HG03439 (cell line): ENCODE results near the gene ZNHIT6.
"Not testable (repeated sequence)": the region's sequence is repeated elsewhere in the genome, so short reads cannot be mapped to it uniquely, and the experiment has no call there.

Experiments
- ATAC-seq: cut with Tn5 transposase; IDR thresholded peaks from one replicate; pipeline ENCODE4 v1.9.1; 2021; ENCODE audit warnings: mild to moderate bottlenecking, moderate library complexity; ENCODE audit not compliant: unreplicated experiment

ZNHIT6 gene

DNA sequence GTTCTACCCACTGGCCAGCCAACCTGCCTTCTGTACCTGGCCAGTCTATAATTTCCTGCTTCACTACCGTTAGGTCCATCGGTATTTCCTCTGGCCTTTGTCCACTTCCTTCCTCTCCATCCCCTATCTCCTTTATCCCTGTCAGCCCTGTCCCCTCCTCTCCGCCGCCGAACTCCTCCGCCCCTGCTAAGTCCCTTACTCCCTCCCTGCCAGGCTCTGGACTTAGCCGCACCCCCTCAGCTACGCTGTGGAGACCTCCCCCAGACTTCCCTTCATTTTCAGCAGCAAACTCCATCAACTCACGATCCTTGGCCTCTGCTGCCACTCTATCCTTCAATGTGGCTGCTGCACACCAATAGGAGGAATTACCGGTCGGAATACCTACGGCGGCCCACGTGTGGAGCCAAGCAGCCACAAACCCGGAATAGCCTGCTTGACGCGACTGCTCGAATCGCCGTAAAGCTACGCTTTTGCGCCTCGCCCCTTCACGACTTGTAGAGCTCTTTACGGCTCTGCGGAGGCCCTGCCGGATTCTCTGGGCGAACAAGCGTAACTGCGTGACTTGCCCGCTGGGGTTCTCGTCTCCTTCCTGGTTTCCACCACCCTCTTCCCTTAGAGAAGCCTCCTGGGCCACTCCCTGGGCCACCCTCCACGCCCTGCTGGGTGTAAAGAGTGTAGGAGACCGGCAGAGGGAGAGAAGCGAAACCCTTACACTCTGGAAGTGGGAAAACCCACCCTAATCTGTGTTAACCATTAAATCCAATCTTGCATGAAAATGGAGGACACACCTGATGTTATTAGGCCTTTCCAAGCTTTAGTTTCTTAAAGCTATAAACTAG lies at the start of gene ZNHIT6:
ZNHIT6 (minus strand) TSS at position 444 of the 839 bp plus-strand sequence; CDS start at position 295, 149 bp downstream.
- ATAC-seq, result peak; percentile 92

DNA sequence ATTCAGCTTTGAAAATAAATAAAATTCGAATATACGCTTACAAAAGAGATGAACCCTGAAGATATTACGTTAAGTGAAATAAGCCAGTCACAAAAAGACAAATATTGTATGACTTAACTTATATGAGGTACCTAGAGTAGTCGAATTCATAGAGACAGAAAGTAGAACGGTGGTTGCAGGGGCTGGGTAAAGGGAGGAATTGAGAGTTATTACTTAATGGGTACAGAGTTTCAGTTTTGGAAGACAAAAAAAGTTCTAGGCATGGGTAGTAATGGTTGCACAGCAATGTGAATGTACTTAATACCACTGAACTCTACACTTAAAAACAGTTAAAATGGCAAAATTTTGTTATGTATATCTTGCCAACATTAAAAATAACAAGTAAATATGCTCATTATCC lies 48.6 kb upstream of the ZNHIT6 start:
- ATAC-seq, result no peak

- ATAC-seq, result no peak
Observed at GRCh38 chr1:85748120-85748519, 39.9 kb upstream of the ZNHIT6 start.

- ATAC-seq, result no peak
Observed at GRCh38 chr1:85746777-85747176, 38.5 kb upstream of the ZNHIT6 start.

- no peak for ATAC-seq
Observed at GRCh38 chr1:85743814-85744213, 35.6 kb upstream of the ZNHIT6 start.

GRCh38 chr1:85734931-85735330 lies 26.7 kb upstream of the ZNHIT6 start:
- no peak for ATAC-seq

GRCh38 chr1:85718678-85719340 lies 10.6 kb upstream of the ZNHIT6 start:
- ATAC-seq, result no peak

DNA sequence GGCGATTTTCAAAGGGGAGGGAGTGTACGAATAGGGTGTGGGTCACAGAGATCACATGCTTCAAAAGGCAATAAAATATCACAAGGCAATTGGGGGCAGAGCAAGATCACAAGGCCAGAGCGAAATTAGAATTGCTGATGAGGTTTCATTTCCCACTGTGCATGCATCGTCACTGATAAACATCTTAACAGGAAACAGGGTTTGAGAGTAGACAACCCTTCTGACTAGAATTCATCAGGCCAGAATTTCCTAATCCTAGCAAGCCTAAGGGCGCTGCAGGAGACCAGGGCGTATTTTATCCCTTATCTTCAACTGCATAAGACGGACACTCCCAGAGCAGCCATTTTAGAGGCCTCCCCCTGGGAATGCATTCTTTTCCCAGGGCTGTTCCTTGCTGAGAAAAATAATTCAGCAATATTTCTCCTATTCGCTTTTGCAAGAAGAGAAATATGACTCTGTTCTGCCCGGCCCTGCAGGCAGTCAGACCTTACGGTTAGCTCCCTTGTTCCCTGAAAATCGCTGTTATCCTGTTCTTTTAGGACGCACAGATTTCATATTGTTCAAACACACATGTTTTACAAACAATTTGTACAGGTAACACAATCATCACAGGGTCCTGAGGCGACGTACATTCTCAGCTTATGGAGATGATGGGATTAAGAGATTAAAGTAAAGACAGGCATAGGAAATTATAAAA lies 6.3 kb upstream of the ZNHIT6 start:
- not testable (repeated sequence) for ATAC-seq

GRCh38 chr1:85708829-85709227 lies 595 bp upstream of the ZNHIT6 start:
- ATAC-seq, result no peak

DNA sequence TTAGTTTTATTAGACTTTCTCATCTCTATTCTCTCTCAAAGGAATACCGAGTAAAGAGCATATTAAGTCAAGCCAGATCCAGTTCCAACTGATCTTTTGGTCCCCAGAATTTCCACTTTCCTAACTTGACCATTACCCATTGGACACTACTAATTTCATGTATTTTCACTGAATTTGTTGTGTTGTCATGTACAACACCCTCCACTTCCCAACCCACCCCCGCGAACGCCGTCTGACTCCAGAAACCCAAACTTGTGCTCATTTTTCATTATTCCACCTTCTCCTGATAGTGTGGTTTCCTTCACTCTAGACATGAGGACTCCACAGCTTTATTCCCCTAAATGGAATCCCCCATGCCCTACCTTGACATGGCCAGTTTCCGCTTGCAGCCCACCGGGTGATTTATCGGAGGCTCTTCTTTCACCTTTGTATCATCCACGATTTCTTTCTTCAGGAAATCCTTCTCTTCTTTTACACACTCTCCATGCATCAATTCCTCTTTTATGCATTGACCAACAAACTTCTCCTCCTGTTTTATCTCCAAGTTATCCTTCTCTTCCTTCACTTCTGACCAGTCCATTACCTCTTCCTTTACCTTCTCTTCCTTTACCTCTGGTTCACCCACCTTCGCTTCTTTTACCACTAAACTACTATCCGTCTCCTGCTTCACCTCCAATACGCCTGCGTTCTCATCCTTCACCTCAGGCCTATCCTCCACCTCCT lies 805 bp downstream of the ZNHIT6 start:
- ATAC-seq, result no peak

DNA sequence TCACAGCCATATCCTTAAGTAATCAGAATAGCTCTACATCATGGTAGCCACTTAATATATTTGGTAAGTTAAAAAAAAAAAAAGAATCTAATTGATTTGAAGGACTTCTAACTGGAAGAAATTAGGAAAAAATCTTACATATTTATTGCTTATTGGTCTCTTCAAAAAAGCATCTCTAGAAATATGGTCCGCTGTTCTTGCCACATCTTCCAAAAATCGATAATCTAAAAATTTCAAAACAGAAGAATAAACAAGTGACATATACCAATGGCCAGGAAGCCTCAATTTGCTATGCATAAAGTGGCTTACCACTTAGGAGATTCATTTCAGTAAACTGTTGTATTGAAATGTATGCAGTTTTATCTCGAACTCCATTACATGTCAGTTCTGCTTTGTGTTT lies 2.3 kb downstream of the ZNHIT6 start:
- no peak for ATAC-seq

DNA sequence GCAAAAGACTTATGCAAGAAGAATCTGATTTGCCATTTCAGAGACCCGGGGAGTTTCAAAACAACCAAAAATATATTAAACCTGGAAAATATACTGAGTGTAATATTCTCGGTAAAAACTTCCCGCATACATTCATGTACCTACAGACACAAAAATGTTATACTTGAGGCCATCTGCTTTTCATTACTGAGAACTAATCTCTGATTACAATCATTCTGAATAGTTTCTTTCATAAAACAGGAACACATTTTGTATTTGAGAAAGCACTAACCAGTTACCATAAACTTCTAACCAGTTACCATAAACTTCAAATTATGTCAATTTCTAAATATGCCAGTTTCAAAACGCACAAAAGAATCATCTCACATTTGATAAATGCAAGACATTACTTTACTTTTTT lies 7.8 kb downstream of the ZNHIT6 start:
- ATAC-seq, result no peak

- ATAC-seq, result no peak
Observed at GRCh38 chr1:85697895-85698294, 10.3 kb downstream of the ZNHIT6 start.

DNA sequence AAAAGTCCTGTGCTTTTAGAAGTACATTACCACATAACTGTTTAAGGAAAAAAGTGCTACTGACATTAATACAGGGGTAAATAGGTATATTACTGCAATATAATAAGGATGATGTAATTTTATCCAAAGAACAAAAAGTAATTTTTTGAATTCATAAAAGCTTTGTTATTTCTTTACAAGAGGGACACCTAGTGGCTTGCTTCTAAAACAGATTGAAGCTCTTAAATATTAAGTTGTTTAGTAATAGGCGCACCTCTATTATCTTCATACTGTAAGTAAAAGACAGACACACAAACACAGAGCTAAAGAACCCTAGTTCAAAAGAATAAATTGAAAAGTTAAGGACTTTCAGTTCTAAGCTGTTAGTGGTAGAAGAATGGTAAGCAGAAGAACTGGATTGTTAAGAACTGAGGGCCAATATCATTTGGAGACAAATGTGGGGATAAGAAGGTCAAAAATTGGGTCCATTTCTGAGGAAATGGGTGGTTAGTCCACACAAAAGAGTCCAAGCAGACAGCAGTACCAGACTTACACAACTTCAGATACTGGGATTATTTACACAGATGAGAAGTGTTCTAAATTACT lies 15.4 kb downstream of the ZNHIT6 start:
- ATAC-seq, result no peak

DNA sequence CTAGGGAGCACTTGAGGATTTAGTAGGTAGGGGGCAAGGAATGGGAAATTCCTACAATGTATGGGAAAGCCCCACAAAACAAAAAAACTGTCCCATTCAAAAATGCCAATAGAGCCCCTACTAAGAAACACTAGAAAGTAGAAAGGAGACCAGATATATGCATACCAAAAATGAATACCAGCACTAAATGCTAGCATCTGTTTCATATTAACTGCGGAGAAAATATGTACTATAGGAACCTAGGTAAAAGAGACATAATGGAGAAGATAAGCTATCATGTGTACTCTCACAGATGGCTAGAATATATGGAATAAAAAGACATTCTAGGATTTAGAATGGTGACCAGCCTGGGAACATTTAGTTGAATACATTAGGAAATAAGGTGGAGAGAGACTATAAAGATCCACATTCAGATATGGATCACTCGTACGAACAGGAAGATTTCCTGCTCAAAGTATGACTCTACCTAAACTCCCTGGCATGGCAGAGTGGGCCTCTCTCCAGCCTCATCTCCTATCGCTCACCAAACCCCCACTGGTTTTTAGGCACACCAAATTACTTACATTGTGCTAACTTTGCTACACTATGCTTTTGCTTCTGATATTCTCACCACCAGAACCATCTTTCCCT lies 18.3 kb downstream of the ZNHIT6 start:
- no peak for ATAC-seq

DNA sequence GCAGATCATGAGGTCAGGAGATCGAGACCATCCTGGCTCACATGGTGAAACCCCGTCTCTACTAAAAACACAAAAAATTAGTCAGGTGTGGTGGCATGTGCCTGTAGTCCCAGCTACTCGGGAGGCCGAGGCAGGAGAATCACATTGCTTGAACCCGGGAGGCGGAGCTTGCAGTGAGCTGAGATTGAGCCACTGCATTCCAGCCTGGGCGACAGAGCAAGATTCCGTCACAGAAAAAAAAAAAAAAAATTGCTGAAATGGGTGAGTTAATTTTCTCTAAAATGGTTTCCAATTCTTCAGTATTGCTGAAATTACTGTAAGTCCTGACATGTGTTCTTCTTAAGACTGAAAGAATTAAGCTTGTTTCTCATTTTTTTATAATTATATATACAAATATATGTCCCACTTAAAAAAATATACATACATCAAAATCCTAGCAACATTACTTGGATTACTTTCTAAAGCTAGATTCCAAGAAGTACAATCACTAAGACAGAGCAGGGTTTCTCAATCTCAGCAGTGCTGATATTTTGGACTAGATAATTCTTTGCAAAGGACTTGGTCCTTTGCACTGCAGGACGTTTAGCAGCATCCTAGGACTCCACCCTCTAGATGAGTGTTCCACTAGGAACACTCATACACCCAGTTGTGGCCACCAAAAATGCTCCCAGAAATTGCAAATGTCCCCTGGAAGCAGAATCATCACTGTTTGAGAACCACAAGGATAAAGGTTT lies 24.8 kb downstream of the ZNHIT6 start:
- no peak for ATAC-seq

DNA sequence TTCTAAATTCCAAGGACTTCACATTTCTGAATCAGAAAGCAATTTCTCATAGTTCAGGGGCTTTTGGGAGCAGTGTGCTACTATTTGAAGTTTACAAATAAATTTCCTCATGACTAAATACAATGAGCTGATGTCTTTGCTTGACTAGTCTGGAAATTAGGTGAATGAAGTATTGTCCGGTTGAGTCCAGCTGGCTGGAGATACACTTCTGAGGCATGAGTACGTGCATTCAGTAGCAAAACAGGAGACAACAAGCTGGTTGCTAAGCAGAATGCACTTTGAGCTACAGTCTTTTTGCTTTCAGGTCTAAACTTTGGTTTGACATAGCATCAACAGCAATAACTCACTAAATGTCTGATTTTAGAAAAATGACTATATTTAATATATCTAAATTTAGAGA lies 27.1 kb downstream of the ZNHIT6 start:
- no peak for ATAC-seq

- ATAC-seq, result no peak
Observed at GRCh38 chr1:85678193-85678592, 30.0 kb downstream of the ZNHIT6 start.

- ATAC-seq, result no peak
Observed at GRCh38 chr1:85677656-85678055, 30.6 kb downstream of the ZNHIT6 start.
